GM18519 (cell line): ENCODE measurements around the gene G6PC1.
"Not testable (repeated sequence)": the region's sequence is repeated elsewhere in the genome, so short reads cannot be mapped to it uniquely, and the experiment has no call there.

Experiments used
- ATAC-seq: cut with Tn5 transposase; IDR thresholded peaks from one replicate; pipeline ENCODE4 v1.9.1; 2021; ENCODE audit warnings: mild to moderate bottlenecking, moderate library complexity; ENCODE audit not compliant: unreplicated experiment, low FRiP score

G6PC1 gene

GRCh38 chr17:42900460-42901331 is at the start of gene G6PC1:
Gene G6PC1 (plus strand): TSS chr17:42900799. CDS start chr17:42900877, 78 bp downstream.
- ATAC-seq = no peak

DNA sequence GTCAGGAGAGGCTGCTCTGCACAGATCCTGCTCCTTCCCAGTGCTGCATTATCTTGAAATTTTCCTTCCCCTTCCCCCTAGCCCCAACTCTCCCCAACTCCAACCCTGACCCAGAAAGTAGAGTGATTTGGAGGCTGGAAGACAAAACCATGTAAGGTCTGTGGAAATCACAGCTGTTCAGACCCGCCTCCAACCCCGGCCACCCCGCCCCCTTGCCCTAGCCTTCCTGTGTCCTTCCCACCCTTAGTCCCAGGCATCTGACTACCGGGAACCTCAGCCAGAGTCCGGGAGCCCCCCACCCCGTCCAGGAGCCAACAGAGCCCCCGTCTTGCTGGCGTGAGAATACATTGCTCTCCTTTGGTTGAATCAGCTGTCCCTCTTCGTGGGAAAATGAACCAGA is 49.6 kb upstream of the G6PC1 start, which contains the start of gene AOC3:
AOC3 (plus strand) TSS at position 246 of the 400 bp plus-strand sequence; CDS start at position 391, 145 bp downstream.
- no peak for ATAC-seq

DNA sequence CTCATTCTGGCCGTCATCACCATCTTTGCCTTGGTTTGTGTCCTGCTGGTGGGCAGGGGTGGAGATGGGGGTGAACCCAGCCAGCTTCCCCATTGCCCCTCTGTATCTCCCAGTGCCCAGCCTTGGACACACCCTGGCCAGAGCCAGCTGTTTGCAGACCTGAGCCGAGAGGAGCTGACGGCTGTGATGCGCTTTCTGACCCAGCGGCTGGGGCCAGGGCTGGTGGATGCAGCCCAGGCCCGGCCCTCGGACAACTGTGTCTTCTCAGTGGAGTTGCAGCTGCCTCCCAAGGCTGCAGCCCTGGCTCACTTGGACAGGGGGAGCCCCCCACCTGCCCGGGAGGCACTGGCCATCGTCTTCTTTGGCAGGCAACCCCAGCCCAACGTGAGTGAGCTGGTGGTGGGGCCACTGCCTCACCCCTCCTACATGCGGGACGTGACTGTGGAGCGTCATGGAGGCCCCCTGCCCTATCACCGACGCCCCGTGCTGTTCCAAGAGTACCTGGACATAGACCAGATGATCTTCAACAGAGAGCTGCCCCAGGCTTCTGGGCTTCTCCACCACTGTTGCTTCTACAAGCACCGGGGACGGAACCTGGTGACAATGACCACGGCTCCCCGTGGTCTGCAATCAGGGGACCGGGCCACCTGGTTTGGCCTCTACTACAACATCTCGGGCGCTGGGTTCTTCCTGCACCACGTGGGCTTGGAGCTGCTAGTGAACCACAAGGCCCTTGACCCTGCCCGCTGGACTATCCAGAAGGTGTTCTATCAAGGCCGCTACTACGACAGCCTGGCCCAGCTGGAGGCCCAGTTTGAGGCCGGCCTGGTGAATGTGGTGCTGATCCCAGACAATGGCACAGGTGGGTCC is 49.0 kb upstream of the G6PC1 start:
- ATAC-seq = not testable (repeated sequence)

GRCh38 chr17:42852351-42852750 is 48.2 kb upstream of the G6PC1 start:
- ATAC-seq = no peak

DNA sequence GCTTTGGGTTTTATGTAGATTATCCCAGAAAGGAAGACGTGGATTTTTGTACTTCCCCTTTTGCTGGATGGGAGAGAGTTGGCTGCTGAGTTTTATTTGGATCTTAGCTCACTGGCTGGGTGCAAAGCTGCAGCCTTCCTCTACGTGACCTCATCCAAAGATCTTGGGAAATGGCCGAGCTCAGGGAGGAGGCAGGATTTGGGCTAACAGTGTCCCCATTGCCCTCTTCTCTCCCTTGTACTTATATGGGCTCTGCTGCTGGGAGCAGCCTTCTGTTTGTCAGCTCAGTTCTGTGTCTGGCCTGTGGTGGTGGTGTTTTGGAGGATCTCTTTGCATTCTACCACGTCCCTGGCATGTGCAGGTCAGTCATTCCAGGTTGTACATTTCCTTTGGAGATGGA is 47.6 kb upstream of the G6PC1 start:
- ATAC-seq = no peak

- no peak for ATAC-seq
Observed at GRCh38 chr17:42853597-42853967, 47.0 kb upstream of the G6PC1 start.

DNA sequence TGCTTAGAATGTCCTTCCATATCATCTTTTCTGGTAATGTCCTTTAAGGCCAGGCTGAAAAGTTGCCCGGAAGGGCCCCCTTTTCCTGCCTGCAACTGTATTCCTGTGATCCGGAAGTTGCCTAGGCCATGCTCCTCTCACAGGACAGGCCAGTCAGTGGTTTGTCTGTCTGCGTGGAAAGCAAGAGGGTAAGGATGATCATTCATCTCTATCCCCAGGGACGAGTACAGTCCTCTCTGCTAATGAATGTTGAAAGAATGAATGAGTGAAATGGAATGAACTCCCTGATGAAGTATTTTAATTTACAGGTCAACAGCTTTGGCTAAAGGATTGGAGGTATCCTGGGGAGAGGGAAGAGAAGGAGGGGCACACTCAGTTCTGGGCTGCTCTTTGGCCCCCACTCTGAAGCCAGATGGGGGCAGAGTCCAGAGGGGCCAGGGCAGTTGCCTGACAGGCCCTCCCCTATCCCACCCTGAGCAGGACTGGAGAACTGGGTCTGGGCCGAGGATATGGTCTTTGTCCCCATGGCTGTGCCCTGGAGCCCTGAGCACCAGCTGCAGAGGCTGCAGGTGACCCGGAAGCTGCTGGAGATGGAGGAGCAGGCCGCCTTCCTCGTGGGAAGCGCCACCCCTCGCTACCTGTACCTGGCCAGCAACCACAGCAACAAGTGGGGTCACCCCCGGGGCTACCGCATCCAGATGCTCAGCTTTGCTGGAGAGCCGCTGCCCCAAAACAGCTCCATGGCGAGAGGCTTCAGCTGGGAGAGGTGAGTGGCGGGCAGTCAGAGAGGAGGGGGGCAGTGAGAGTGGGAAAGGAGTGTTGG is 46.4 kb upstream of the G6PC1 start:
- no peak for ATAC-seq

DNA sequence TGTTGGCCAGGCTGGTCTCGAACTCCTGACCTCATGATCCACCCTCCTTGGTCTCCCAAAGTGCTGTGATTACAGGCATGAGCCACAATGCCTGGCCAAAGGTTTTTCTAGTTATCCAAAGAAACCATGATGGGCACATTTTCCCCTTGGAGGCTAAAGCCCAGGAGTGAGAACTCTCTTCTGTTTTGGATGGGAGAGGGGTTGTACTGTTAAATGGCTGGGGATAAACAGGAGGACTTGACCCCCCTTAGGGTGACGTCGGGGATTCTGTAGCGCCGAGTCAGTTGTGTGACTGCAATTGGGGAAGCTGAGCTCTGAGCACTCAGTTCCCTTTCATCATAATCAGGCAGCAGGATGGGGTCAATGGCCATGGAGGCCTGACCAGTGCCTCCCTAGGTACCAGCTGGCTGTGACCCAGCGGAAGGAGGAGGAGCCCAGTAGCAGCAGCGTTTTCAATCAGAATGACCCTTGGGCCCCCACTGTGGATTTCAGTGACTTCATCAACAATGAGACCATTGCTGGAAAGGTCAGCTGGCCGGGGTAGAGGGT is 45.5 kb upstream of the G6PC1 start:
- no peak for ATAC-seq

- ATAC-seq = not testable (repeated sequence)
Observed at GRCh38 chr17:42856093-42856492, 44.5 kb upstream of the G6PC1 start.

DNA sequence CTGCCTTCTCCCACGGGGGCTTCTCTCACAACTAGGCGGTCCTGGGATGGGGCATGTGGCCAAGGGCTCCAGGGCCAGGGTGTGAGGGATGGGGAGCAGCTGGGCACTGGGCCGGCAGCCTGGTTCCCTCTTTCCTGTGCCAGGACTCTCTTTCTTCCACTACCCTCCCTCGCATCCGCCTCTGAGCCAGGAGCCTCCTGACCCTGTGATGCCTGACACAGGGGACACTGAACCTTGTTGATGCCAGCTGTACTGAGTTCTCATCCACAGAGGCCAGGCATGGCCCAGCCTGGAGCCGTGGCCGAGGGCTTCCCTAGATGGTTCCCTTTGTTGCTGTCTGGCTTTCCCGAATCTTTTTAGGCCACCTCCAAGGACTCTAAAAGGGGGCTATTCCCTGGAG is 44.1 kb upstream of the G6PC1 start:
- ATAC-seq = not testable (repeated sequence)

DNA sequence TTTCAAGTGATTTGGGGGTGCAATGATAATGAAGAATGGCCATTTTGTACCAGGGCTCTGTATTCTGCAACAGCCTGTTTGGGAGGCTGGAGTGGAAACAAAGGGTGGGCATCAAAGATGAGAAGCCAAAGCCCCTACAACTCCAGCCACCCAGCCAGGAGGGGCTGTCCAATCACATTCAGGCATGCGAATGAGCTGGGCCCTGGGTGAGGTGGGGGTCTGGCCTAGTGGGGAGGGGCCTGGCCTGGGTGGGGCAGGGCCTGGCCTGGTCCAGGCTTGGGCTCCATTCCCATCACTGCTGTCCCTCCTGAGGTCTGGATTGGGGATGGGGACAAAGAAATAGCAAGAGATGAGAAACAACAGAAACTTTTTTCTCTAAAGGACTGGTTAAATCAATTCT is 43.2 kb upstream of the G6PC1 start:
- no peak for ATAC-seq

- ATAC-seq = no peak
Observed at GRCh38 chr17:42865638-42866094, 34.9 kb upstream of the G6PC1 start.

- ATAC-seq = no peak
Observed at GRCh38 chr17:42866216-42866615, 34.4 kb upstream of the G6PC1 start.

DNA sequence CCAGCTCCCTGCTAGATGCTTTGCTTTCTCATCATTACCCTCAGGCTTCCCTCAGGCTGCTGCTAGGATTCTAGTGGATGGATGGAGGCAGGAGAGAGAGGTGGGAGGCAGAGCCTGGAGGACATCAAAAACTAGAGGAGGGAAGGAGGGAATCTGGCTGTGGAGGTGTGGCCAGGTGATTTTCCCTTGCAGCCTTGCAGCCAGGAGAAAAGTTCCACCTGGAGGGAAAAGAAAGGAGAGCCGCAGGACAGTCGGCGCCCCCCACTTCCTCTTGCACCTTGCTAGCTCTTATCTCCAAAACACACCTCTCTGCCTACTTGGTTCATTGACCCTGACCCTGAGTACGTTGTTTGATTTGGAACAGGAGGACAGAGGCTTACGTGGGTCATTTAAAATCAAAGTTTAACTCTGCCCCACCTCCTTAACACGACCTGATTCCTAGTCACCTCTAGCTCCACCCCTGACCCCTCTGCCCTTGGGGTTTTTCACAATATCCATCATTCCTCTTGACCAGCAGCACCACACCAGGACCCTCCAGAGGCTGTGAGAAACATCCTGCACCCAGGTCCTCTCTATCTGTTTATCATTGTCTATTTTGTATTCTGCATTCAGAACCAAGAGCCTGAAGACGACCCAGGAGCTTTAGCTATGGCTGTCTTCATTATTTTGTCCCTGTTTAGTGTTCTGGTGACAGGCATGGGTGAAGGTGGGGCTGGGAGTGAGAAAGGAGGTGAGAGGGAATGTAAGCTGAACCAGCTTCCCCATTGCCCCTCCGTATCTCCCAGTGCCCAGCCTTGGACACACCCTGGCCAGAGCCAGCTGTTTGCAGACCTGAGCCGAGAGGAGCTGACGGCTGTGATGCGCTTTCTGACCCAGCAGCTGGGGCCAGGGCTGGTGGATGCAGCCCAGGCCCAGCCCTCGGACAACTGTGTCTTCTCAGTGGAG is 33.7 kb upstream of the G6PC1 start:
- ATAC-seq = no peak

GRCh38 chr17:42867694-42868261 is 32.8 kb upstream of the G6PC1 start:
- ATAC-seq = not testable (repeated sequence)

- ATAC-seq = no peak
Observed at GRCh38 chr17:42868338-42868737, 32.3 kb upstream of the G6PC1 start.

DNA sequence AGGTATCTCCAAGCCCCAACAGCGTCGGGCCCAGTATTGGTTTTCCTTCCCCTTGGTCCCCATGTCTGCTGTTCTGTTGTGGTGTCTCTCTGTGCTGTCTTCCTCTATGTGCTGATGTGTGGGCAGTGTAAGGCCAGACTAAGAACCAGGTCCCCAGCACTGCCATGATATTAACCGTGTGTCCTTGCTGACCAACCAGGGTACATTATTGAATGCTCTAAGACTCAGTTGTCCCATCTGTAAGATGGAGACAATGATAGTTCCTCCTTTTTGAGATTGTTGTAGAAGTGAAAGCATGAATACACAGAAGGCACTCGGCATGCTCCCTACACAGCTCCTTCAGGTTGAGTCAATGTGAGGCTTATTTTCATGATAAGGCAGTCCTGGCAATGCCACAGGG is 29.0 kb upstream of the G6PC1 start:
- no peak for ATAC-seq

DNA sequence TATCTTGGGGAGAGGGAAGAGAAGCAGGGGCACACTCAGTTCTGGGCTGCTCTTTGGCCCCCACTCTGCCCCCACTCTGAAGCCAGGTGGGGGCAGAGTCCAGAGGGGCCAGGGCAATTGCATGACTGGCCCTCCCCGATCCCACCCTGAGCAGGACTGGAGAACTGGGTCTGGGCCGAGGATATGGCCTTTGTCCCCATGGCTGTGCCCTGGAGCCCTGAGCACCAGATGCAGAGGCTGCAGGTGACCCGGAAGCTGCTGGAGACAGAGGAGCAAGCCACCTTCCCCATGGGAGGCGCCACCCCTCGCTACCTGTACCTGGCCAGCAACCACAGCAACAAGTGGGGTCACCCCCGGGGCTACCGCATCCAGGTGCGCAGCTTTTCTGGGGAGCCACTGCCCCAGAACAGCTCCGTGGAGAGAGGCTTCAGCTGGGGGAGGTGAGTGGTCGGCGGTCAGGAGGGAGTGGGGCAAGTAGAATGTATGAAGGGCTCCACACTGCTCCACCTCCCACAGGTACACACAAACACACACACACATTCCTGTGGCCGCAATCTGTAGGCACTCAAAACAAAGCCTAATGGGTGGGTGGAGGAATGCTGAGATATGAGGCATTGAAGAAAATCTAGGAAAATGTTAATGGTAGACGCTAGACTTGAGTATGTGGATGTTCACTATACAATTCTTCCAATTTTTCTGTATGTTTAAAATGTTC is 28.2 kb upstream of the G6PC1 start:
- no peak for ATAC-seq
